Activated T-cell treated with anti-CD3 and anti-CD28 coated beads, Interleukin-2, amount 50 U/mL, for 24 hours (primary cell): Measurements from ENCODE around the gene OAS3.

Source experiments
- DNase-seq: peaks from one replicate; pipeline ENCODE4 v3.0.0-alpha.2; 2020
- H3K27ac Mint-ChIP-seq: 2 replicates; pipeline ENCODE4 v1.8.0; 2020; ENCODE audit warnings: mild to moderate bottlenecking, mixed read lengths
- H3K27me3 Mint-ChIP-seq: 2 replicates; pipeline ENCODE4 v1.8.0; 2020; ENCODE audit warnings: mixed read lengths
- H3K36me3 Mint-ChIP-seq: 2 replicates; pipeline ENCODE4 v1.8.0; 2020; ENCODE audit warnings: low read depth, mixed read lengths
- H3K4me1 Mint-ChIP-seq: 2 replicates; pipeline ENCODE4 v1.8.0; 2020; ENCODE audit warnings: low read depth, mixed read lengths
- H3K4me3 Mint-ChIP-seq: 2 replicates; pipeline ENCODE4 v1.8.0; 2020; ENCODE audit warnings: mild to moderate bottlenecking, moderate library complexity, mixed read lengths
- H3K9me3 Mint-ChIP-seq: 2 replicates; pipeline ENCODE4 v1.8.0; 2020; ENCODE audit warnings: mixed read lengths

The OAS3 gene

GRCh38 chr12:112997506-112997905 lies 59.2 kb downstream of the OAS3 start:
- Mint-ChIP-seq H3K36me3 (peaks cover 89% of the 10 kb centered on the region), H3K4me3 (no peak overlapping the region), H3K27ac (no peak overlapping the region), H3K27me3 (no peaks in the 10 kb centered on the region), H3K9me3 (no peaks in the 10 kb centered on the region), H3K4me1 (peaks cover 8% of the 10 kb centered on the region)
- DNase-seq, result no peak

GRCh38 chr12:112998987-112999767 lies 60.9 kb downstream of the OAS3 start:
- no peaks in the 10 kb centered on the region for H3K27me3 Mint-ChIP-seq
- H3K9me3 Mint-ChIP-seq, result no peaks in the 10 kb centered on the region
- H3K27ac Mint-ChIP-seq, result no peak overlapping the region
- no peaks in the 10 kb centered on the region for H3K4me1 Mint-ChIP-seq
- H3K36me3 Mint-ChIP-seq, result peaks cover 89% of the 10 kb centered on the region
- H3K4me3 Mint-ChIP-seq, result no peak overlapping the region
- no peak for DNase-seq

DNA sequence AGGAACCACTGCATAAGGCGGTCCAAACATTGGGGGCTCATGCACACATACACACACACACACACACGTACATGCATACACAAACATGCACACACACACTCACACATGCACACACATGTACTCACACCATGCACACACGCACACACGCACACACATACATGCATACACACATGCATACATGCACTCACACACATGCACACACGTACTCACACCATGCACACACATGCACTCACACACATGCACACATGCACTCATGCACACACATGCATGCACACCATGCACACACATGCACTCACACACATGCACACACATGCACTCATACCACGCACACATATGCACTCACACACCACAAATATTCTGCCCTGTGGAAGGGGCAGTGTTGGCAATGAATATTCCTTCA lies 62.2 kb downstream of the OAS3 start:
- no peak for DNase-seq
- Mint-ChIP-seq H3K27ac (no peak overlapping the region), H3K4me3 (no peak overlapping the region), H3K4me1 (no peaks in the 10 kb centered on the region), H3K36me3 (peaks cover 93% of the 10 kb centered on the region), H3K9me3 (no peaks in the 10 kb centered on the region), H3K27me3 (no peaks in the 10 kb centered on the region)

DNA sequence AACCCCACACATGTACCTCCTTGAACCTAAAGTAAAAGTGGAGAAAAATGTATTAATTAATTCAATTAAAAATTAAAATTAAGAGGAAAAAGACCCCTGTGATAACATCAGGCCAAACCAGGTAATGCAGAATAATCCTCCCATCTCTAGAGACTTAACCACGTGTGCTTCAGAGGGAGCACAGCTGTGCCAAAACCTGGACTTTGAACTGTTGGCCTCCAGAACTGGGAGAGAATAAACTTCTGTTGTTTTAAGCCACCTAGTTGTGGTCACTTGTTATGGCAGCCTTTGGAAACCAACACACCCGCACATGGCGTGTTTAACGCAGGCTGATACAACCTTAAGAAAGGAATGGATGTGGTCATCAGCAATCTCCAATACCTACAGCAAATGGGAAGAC lies 63.9 kb downstream of the OAS3 start:
- H3K4me1 Mint-ChIP-seq, result no peaks in the 10 kb centered on the region
- H3K36me3 Mint-ChIP-seq, result peaks cover 90% of the 10 kb centered on the region
- no peak overlapping the region for H3K27ac Mint-ChIP-seq
- no peaks in the 10 kb centered on the region for H3K27me3 Mint-ChIP-seq
- no peak overlapping the region for H3K4me3 Mint-ChIP-seq
- DNase-seq, result no peak
- no peaks in the 10 kb centered on the region for H3K9me3 Mint-ChIP-seq

- peaks cover 90% of the 10 kb centered on the region for H3K36me3 Mint-ChIP-seq
- no peaks in the 10 kb centered on the region for H3K9me3 Mint-ChIP-seq
- H3K27me3 Mint-ChIP-seq, result no peaks in the 10 kb centered on the region
- no peak for DNase-seq
- H3K4me1 Mint-ChIP-seq, result no peaks in the 10 kb centered on the region
- no peak overlapping the region for H3K4me3 Mint-ChIP-seq
- H3K27ac Mint-ChIP-seq, result no peak overlapping the region
These were observed 64.4 kb downstream of the OAS3 start for GRCh38 chr12:113002676-113003075.

- Mint-ChIP-seq H3K9me3 (no peaks in the 10 kb centered on the region), H3K4me1 (no peaks in the 10 kb centered on the region), H3K27me3 (no peaks in the 10 kb centered on the region), H3K27ac (peak overlapping the region; percentile 34), H3K4me3 (no peak overlapping the region), H3K36me3 (peaks cover 90% of the 10 kb centered on the region)
- no peak for DNase-seq
These were observed 65.4 kb downstream of the OAS3 start for GRCh38 chr12:113003636-113004035.

DNA sequence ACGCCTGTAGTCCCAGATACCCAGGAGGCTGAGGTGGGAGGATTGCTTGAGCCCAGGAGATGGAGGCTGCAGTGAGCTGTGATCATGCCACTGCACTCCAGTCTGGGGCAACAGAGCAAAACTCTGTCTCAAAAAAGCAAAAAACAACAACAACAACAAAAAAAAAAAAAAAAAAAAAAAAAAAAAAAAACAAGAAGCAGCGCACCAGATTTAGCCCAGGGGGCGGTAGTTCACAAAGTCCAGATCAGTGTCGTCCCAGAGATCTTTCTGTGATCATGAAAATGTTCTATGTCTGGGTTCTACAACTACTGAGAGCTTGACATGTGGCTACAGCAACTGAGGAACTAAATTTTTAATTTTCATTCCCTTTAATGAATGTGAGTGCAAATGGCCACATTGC lies 67.5 kb downstream of the OAS3 start:
- no peak for DNase-seq
- Mint-ChIP-seq H3K4me3 (no peak overlapping the region), H3K27ac (no peak overlapping the region), H3K27me3 (no peaks in the 10 kb centered on the region), H3K4me1 (no peaks in the 10 kb centered on the region), H3K9me3 (peaks cover 6% of the 10 kb centered on the region), H3K36me3 (peaks cover 90% of the 10 kb centered on the region)

DNA sequence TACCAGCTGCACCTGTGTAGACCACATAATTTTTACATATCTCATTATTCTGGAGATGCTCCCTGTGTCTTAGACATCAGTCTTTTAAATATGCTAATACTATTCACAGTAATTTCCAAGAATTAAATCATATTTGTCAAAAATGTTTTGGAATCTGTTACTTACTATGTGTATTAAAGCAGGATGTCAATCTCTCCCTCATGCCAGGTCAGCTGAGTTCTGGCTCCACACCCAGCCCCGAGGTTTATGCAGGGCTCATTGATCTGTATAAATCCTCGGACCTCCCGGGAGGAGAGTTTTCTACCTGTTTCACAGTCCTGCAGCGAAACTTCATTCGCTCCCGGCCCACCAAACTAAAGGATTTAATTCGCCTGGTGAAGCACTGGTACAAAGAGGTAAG lies 67.9 kb downstream of the OAS3 start:
- H3K4me3 Mint-ChIP-seq, result no peak overlapping the region
- DNase-seq, result no peak
- no peak overlapping the region for H3K27ac Mint-ChIP-seq
- H3K9me3 Mint-ChIP-seq, result peaks cover 9% of the 10 kb centered on the region
- peaks cover 91% of the 10 kb centered on the region for H3K36me3 Mint-ChIP-seq
- H3K27me3 Mint-ChIP-seq, result no peaks in the 10 kb centered on the region
- H3K4me1 Mint-ChIP-seq, result no peaks in the 10 kb centered on the region

GRCh38 chr12:113006641-113007040 lies 68.4 kb downstream of the OAS3 start:
- Mint-ChIP-seq H3K36me3 (peaks cover 93% of the 10 kb centered on the region), H3K27ac (peak overlapping the region; percentile 53), H3K9me3 (peaks cover 9% of the 10 kb centered on the region), H3K4me3 (no peak overlapping the region), H3K27me3 (no peaks in the 10 kb centered on the region), H3K4me1 (no peaks in the 10 kb centered on the region)
- no peak for DNase-seq

DNA sequence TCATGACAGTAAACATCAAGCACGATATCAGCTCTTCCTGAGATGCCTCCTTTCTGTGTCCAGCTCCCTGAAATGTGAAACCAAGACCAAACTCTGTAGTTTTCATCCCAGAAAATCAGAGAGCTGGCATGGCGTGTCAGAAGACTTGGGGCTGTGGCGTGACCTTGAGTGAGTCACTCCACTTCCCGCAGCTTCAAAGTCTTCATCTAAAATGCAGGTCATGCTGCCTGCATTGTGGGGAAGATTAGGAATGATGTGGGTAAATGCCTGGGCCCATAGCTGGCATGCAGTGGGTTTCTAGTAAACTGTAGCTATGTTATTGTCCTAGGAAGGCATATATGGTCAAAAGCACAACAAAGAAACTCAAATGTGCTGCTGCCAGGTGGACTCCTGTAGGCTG lies 68.9 kb downstream of the OAS3 start:
- Mint-ChIP-seq H3K27me3 (no peaks in the 10 kb centered on the region), H3K4me3 (no peak overlapping the region), H3K36me3 (peaks cover 96% of the 10 kb centered on the region), H3K27ac (peak overlapping the region; percentile 53), H3K4me1 (no peaks in the 10 kb centered on the region), H3K9me3 (peaks cover 9% of the 10 kb centered on the region)
- no peak for DNase-seq

- Mint-ChIP-seq H3K27me3 (no peaks in the 10 kb centered on the region), H3K9me3 (peaks cover 9% of the 10 kb centered on the region), H3K4me3 (no peak overlapping the region), H3K36me3 (peaks cover 65% of the 10 kb centered on the region), H3K4me1 (peaks cover 2% of the 10 kb centered on the region), H3K27ac (no peak overlapping the region)
- no peak for DNase-seq
These were observed 72.4 kb downstream of the OAS3 start for GRCh38 chr12:113010701-113011100.

DNA sequence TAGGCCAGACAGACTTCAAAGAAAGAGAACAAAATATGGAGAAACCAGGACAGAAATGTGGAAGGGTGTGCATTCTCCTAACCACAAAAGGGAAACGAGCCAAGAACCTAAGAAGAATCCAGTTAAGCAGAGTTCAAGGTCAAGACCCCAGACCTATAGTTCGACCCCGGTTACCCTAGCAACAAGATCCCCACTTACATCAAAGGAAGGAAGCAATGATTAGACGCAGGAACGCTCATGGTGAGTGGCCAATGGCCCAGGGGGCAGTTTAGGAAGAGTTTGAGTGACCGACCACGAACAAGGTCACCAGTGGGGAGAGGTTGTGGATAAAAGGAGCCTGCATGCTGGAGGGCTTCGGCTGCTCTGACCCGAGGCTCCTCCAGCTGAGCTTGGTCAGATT lies 76.3 kb downstream of the OAS3 start:
- Mint-ChIP-seq H3K9me3 (peaks cover 9% of the 10 kb centered on the region), H3K27ac (no peak overlapping the region), H3K4me3 (no peak overlapping the region), H3K27me3 (no peaks in the 10 kb centered on the region), H3K36me3 (peaks cover 27% of the 10 kb centered on the region), H3K4me1 (peaks cover 2% of the 10 kb centered on the region)
- no peak for DNase-seq

GRCh38 chr12:113016796-113017195 lies 78.5 kb downstream of the OAS3 start:
- H3K27ac Mint-ChIP-seq, result no peak overlapping the region
- peaks cover 4% of the 10 kb centered on the region for H3K36me3 Mint-ChIP-seq
- no peak overlapping the region for H3K4me3 Mint-ChIP-seq
- no peaks in the 10 kb centered on the region for H3K9me3 Mint-ChIP-seq
- H3K4me1 Mint-ChIP-seq, result peaks cover 2% of the 10 kb centered on the region
- DNase-seq, result no peak
- H3K27me3 Mint-ChIP-seq, result no peaks in the 10 kb centered on the region

DNA sequence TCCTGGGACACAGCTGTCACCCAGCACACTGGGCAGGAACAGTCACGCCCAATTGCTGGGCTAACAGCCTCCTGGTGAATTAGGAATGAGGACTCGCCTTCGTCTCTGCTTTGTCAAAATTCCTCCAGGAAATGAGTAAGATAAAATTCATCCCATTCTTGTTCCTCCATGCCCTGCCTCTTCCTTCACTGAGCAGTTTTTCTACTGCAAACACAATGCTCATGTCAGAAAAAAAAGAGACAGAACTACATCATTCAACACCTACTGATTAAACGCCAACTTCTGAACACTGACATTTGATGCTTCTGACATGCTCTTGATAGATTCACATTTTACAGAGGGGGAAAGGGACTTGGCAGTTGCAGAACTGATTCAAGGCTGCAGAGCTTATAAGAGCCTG lies 80.8 kb downstream of the OAS3 start:
- Mint-ChIP-seq H3K4me1 (peaks cover 13% of the 10 kb centered on the region), H3K4me3 (no peak overlapping the region), H3K27me3 (no peaks in the 10 kb centered on the region), H3K27ac (no peak overlapping the region), H3K36me3 (no peaks in the 10 kb centered on the region), H3K9me3 (no peaks in the 10 kb centered on the region)
- no peak for DNase-seq

- Mint-ChIP-seq H3K36me3 (no peaks in the 10 kb centered on the region), H3K4me3 (no peak overlapping the region), H3K4me1 (peaks cover 13% of the 10 kb centered on the region), H3K9me3 (no peaks in the 10 kb centered on the region), H3K27ac (no peak overlapping the region), H3K27me3 (no peaks in the 10 kb centered on the region)
- DNase-seq, result no peak
These were observed 83.2 kb downstream of the OAS3 start for GRCh38 chr12:113021500-113021899.
